MCF 10A (cell line): ENCODE data around the gene SPNS3. TPM values are rescaled to one million over a fixed set of nuclear protein-coding genes. Genes with fewer than 3 reads are reported as not detected.

Experiments used
- BruUV-seq: library from RNA; stranded (reverse); fragments of 400-500 nt; replicated peaks from 2 replicates; lab custom pipeline; 2021; lab: Mats Ljungman, UMichigan
- CTCF ChIA-PET: fragments of 300-600 bp; sonication (Branson Sonifier 250); formaldehyde crosslinking; extraction: SDS; loops from one replicate; lab custom pipeline; 2021; ENCODE audit warnings: antibody characterized with exemption, inconsistent platforms; lab: Yijun Ruan, JAX
- POLR2A ChIA-PET: fragments of 300-600, 350-650 bp; sonication (Branson Sonifier 250); formaldehyde crosslinking; extraction: SDS; loops from one replicate; lab custom pipeline; 2020; ENCODE audit warnings: antibody characterized with exemption, inconsistent platforms; lab: Yijun Ruan, JAX
- DNase-seq: peaks from one replicate; pipeline ENCODE4 v3.0.0-alpha.2; 2018; ENCODE audit not compliant: unreplicated experiment
- H3K27ac Mint-ChIP-seq: one replicate; pipeline ENCODE4 v1.8.0; 2022; ENCODE audit warnings: mild to moderate bottlenecking, low read depth, mixed read lengths; ENCODE audit not compliant: unreplicated experiment
- H3K27me3 Mint-ChIP-seq: one replicate; pipeline ENCODE4 v1.8.0; 2022; ENCODE audit warnings: mixed read lengths; ENCODE audit not compliant: insufficient read depth, unreplicated experiment
- H3K36me3 Mint-ChIP-seq: one replicate; pipeline ENCODE4 v1.8.0; 2022; ENCODE audit warnings: mild to moderate bottlenecking, moderate library complexity, mixed read lengths; ENCODE audit not compliant: insufficient read depth, unreplicated experiment
- H3K4me1 Mint-ChIP-seq: one replicate; pipeline ENCODE4 v1.8.0; 2022; ENCODE audit warnings: mixed read lengths; ENCODE audit not compliant: insufficient read depth, unreplicated experiment
- H3K4me3 Mint-ChIP-seq: one replicate; pipeline ENCODE4 v1.8.0; 2022; ENCODE audit warnings: mild to moderate bottlenecking, moderate library complexity, mixed read lengths; ENCODE audit not compliant: unreplicated experiment
- H3K9me3 Mint-ChIP-seq: one replicate; pipeline ENCODE4 v1.8.0; 2022; ENCODE audit warnings: mixed read lengths; ENCODE audit not compliant: unreplicated experiment
- intact Hi-C: fragments of 100-400 bp; cut with micrococcal nuclease; formaldehyde crosslinking; loops from 2 replicates; pipeline ENCODE4 v1.14.1; 2022
- total RNA-seq: library from RNA; stranded (reverse); gene quantifications from 2 replicates; pipeline ENCODE4 v1.2.3, GENCODE V29; 2022
- TF ChIP-seq, protein P1 (sequence below): fragments of 200-600 bp; IDR thresholded peaks from one replicate; pipeline ENCODE4 v1.8.0; 2022; ENCODE audit warnings: antibody characterized with exemption, mild to moderate bottlenecking; ENCODE audit not compliant: unreplicated experiment

SPNS3 gene
- total RNA-seq, 1 experiment from 2014 or later: not detected

DNA sequence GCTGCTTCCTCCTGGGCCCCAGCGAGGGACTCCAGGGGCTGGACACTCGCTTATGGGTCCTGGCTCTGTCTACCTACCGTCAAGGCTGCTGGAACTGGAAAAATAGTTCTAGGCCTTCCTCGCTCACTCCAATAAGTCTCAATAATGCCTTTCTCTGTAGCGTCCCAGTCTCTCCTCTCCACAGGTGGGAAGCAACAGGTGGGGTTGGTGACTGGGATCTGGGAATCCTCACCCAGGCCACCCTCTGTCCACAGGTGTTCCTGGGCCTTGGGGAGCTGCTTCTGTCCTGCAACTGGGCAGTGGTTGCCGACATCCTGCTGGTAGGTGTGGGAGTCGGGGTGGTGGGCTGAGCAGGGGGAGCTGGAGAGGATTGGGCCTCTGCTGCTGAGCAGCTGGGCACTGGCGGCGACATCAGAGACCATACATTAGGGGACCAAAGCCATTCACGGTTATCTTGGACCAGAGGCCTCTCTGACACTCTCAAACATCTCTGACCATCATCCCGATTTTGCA is 44.6 kb downstream of the SPNS3 start:
- Mint-ChIP-seq H3K27me3 (peaks cover 14% of the 10 kb centered on the region), H3K9me3 (no peaks in the 10 kb centered on the region), H3K36me3 (no peaks in the 10 kb centered on the region), H3K4me1 (peaks cover 2% of the 10 kb centered on the region), H3K4me3 (no peak overlapping the region), H3K27ac (no peak overlapping the region)
- TF ChIP-seq, protein P1, sequence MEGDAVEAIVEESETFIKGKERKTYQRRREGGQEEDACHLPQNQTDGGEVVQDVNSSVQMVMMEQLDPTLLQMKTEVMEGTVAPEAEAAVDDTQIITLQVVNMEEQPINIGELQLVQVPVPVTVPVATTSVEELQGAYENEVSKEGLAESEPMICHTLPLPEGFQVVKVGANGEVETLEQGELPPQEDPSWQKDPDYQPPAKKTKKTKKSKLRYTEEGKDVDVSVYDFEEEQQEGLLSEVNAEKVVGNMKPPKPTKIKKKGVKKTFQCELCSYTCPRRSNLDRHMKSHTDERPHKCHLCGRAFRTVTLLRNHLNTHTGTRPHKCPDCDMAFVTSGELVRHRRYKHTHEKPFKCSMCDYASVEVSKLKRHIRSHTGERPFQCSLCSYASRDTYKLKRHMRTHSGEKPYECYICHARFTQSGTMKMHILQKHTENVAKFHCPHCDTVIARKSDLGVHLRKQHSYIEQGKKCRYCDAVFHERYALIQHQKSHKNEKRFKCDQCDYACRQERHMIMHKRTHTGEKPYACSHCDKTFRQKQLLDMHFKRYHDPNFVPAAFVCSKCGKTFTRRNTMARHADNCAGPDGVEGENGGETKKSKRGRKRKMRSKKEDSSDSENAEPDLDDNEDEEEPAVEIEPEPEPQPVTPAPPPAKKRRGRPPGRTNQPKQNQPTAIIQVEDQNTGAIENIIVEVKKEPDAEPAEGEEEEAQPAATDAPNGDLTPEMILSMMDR: no peak
- intact Hi-C loops: no loop called here
- no TSS peak for BruUV-seq
- CTCF ChIA-PET: no interaction called here
- POLR2A ChIA-PET: interaction anchor here (0.6 kb wide), 1 partner anchor 214 kb away, joined by 3 read pairs; the partner anchor contains the start of gene ANKFY1
- no peak for DNase-seq

DNA sequence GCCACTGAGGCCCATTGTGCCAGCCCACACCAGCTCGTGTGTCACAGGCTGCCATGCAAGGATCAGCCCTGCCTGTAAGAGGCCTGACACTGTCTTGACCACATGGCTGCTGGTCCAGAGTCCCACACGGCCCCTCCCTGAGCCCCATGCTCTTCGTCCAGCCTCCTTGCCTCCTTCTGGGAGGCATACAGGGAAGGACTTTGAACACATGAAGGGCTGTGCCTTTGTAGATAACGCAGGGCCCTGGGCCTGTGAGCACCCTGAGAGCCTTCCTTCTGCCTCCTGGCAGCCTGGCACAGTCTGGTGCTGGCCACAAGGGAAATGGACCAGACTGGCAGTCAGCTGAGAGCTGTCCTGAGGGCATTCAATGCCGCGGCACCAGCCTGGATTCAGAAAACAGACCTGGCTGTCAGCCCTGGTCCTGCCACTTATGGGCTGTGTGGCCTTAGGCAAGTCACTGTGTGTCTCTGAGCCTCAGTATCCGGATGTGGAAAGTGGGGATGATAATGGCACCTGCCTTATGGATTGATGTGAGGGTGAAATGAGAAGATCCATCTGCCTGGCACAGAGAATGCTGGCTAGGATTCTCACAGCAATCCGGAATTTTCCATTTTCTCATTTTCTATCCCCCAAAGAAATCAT is 45.7 kb downstream of the SPNS3 start:
- Mint-ChIP-seq H3K4me1 (peaks cover 9% of the 10 kb centered on the region), H3K27ac (no peak overlapping the region), H3K9me3 (no peaks in the 10 kb centered on the region), H3K27me3 (peaks cover 12% of the 10 kb centered on the region), H3K4me3 (no peak overlapping the region), H3K36me3 (no peaks in the 10 kb centered on the region)
- intact Hi-C loops: no loop called here
- CTCF ChIA-PET: no interaction called here
- BruUV-seq: no TSS peak
- POLR2A ChIA-PET: no interaction called here
- no peak for DNase-seq
- TF ChIP-seq, protein P1: no peak

DNA sequence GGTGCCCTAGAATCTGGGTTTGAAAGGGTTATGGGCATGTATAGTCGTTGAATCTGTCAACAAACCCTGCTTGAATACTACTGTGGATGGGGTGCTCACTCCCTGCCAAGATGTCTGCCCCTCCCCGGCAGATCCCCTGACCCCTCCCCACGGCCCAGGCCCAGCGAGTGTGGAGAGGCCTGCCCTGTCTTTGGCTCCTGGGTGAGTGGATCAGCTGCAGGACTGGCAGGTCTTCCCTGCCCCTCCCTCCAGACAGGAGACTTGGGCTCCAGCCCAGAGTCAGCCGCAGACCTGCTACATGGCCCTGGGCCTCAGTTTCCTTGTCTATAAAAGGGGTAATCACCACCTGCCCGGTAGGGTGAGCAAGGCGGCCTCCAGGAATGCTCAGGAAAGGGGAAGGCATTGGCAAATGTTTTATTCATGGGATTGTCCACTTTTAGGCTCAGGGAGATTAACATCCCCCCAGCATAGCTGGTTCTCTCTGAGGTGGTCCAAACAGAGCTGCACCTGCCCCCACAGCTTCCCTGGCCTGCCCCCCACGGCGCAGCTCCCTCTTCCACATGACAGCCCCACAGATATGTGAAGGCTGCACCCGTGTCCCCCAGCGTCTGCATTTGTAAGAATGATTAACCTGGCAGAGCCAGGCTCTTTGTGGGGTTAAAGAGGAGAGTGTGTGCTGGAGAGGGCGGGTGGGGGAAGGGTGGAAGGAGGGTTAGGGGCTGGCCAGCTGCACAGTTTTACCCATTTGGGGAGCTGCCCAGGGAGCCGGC is 46.4 kb downstream of the SPNS3 start:
- intact Hi-C loops: no loop called here
- no peaks in the 10 kb centered on the region for H3K36me3 Mint-ChIP-seq
- H3K27ac Mint-ChIP-seq: no peak overlapping the region
- peaks cover 5% of the 10 kb centered on the region for H3K27me3 Mint-ChIP-seq
- CTCF ChIA-PET: interaction anchor here (0.6 to 0.7 kb wide), 3 partner anchors 17 to 1722 kb away, joined by 3 to 4 read pairs (median 3); no protein-coding TSS in a partner anchor
- H3K9me3 Mint-ChIP-seq: no peaks in the 10 kb centered on the region
- BruUV-seq: no TSS peak
- H3K4me3 Mint-ChIP-seq: no peak overlapping the region
- no peak for DNase-seq
- TF ChIP-seq, protein P1: no peak
- H3K4me1 Mint-ChIP-seq: peaks cover 9% of the 10 kb centered on the region
- POLR2A ChIA-PET: no interaction called here
